DMS53 (cell line): ENCODE data around the gene ZNF514.
"Not testable (repeated sequence)": the region's sequence is repeated elsewhere in the genome, so short reads cannot be mapped to it uniquely, and the experiment has no call there.

Experiments used
- DNase-seq: peaks from one replicate; lab custom pipeline; 2025; lab: John Stamatoyannopoulos, UW

ZNF514 gene

DNA sequence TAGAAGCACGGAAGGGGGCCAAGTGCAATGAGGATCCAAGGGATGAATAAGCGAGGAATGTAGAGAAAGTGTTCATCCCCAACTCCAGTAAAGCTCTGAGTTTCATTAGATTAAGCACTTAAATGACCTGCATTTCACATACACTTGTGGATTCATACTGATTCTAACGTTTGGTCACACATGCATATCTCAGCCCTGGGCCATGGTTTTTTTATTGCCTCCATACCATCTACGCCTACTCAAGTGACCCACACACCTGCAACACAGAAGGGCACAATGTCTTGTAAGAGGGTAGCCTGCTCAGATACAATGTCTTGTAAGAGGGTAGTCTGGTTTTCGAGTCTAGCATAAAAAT lies 37.5 kb downstream of the ZNF514 start:
- DNase-seq, result no peak

DNA sequence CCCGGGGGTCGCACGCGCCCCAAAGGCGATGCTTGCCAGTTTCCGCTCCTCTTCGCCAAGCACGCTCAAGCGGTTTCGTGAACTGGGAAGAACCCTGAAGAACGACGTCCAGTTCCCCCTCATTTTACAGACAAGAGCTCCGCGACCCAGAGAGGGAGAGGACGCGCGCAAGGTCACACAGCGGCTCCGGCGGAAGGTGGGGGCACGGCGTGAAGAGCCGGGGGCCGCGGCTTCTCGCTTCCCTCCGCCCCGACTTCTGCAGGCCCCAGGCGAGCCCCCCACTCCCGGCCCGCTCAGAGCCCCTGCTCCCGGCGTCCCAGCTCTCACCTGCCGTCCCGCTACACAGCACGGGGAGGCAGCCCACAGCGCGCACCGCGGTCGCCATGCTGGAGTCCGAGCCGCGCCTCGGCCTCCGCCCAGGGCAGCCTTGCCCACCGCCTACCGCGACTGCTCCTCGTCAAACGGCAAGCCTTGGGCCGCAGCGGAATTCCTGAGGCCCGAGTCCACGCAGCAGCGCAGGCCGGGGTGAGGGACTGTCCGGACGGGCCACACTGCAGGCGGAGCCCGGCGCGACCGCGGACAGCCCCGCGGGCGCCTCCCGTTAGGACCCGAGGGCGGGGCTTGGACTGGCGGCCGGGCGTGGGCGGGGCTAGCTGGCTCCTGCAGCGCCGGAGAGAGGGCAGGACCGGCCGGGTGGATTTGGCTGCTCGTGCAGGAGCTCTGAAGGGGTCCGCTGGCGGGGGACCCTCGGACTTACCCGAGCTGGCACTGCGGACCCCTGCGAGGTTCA lies 38.0 kb downstream of the ZNF514 start, which contains the start of gene MRPS5:
MRPS5 (minus strand) TSS at position 402 of the 790 bp plus-strand sequence; CDS start at position 385, 17 bp downstream.
- DNase-seq, result peak; percentile 92

DNA sequence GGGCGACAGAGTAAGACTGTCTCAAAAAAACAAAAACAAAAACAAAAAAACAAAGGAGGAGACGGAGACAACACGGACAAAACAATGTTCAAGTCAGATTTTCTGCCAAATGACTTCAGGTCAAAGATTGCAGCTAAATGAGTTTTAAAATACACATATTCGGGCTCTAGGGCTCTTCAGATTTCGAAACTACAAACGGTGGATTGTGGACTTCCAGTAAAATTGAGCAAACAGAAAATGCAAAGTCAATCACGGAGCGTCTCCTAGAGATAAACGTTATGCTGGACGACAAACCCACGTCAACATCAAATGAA lies 38.6 kb downstream of the ZNF514 start:
- DNase-seq, result no peak

DNA sequence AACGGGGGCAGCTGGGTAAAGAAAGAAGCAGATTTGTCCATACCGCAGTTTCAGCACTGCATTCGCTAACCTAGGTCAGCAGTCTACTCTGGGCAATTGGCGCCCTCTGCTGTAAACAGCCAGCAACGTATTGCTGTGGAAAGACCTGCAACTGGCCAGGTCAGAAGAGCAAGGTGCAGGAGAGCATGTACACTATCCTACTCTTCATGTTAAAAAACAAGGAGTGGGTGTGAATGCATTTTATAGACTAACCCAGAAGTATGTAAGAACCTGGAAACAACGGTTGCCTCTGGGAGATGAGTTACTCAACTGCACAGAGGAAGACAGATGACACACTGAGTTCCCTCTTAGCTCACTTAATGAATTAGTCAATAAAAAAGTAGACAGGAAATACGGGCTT lies 44.2 kb downstream of the ZNF514 start:
- peak; percentile 92 for DNase-seq

DNA sequence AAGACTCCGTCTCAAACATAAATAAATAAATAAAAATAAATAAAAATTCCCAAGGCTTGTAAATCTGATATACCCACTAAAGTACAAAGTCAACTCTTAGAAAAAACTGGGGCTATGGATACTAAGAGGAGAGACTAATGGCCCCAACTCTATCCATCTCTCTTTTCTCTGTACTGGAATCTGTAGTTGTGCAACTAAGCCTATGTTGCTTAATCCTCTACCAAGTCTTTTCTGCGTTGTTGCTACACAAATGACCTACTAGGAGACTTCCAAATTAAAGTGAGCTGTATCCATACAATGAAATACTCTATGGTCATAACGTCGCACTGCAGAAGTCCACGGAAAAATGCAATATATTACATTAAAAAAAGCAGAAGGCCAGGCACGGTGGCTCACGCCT lies 46.2 kb downstream of the ZNF514 start:
- DNase-seq, result no peak

DNA sequence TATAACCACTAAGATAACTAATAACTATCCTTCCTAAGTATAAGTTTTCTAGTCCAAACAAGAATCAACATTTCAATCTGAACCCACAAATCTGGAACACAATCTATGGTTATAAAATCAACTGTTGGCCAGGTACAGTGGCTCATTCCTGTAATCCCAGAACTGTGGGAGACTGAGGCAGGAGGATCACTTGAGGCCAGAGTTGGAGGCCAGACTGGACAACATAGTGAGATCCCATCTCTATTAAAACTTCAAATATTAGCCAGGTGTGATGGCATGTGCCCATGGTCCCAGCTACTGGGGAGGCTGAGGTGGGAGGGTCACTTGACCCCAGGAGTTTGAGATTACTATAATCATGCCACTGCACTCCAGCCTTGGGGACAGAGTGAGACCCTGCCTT lies 49.3 kb downstream of the ZNF514 start:
- no peak for DNase-seq

DNA sequence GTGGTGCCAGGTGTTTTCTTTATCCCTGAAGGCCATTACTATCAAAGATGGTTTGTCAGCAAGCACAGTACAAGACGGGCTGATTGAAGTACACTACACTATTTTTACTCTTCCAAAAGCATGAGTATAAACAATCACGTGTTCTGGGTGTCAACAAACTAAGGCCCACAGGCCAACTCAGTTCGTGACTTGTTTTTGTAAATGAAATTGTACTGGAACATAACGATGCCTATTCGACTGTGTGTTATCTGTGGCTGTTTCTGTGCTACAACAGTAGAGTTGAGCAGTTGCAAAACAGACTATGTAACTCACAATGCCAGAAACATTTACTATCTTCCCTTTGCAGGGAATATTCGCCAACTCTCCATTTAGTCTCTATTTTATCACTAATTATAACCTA lies 50.4 kb downstream of the ZNF514 start:
- no peak for DNase-seq

DNA sequence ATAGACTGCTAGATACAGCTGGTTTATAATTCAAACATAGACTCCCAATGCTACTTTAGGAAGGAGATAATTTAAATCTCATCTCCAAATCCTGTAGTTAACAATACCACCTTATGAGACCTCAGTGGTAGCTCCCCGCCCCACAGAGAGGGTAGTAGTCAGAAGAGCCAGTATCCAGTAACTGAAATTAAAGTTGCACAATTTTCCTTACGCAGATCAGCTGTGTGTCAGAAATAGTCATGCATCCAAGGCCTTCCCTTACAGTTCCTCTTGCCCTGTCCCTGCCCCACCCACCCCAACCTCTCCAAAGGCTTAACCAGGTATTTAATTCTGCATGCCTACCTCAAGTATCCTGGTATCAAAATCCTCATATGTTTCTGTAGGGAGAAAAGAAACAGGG lies 53.6 kb downstream of the ZNF514 start:
- DNase-seq, result no peak

DNA sequence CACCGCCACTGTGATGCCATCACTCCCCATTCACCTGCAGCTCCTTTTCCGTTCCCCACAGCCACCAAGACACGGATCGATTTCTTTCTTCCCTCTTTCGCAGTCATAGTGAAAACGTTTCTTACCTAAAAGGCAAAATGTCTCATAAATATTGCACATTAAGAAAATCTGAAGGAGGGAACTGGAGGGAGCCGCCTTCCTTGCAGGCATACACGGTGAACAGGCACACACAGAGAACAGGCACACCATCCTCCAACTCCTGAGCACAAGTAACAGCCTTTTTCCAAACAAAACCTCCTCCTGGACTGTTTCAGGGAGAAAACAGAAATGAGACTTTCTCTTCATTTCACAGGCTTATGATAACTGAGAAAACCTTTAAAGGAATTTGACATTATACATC lies 55.0 kb downstream of the ZNF514 start:
- DNase-seq, result no peak

DNA sequence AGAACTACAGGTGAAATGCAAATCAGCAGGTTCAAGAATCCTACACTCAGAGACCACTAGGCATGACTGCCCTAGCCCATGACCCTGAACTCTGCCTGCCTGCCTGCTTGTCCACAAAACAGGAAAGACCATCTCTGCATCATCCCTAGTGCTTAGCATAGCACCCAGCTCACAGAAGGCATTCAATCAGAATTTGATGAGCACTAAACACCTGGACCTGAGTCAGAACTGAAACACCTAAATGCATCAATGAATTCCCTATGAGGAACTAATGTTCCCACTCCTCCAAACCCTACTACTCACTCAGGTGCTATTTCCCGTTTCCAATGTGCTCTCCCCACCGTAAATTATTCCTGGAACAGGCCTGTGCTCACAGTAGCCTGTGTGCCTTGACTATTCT lies 59.7 kb downstream of the ZNF514 start:
- DNase-seq, result no peak

DNA sequence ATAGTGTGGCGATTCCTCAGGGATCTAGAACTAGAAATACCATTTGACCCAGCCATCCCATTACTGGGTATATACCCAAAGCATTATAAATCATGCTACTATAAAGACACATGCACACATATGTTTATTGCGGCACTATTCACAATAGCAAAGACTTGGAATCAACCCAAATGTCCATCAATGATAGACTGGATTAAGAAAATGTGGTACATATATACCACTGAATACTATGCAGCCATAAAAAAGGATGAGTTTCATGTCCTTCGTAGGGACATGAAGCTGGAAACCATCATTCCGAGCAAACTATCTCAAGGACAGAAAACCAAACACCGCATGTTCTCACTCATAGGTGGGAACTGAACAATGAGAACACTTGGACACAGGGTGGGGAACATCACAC lies 61.4 kb downstream of the ZNF514 start:
- not testable (repeated sequence) for DNase-seq
